ENCODE results near the gene ZNF148.

The ZNF148 gene

GRCh38 chr3:125310623-125311081 lies 64.5 kb downstream of the ZNF148 start:
- Histone ChIP-seq H3K4me1 (ENCODE audit: low read depth, poor library complexity, severe bottlenecking) (peaks cover 24% of the 10 kb centered on the region), H2AFZ (ENCODE audit: low read depth) (no peak overlapping the region), H3K4me3 (IDR thresholded peaks at IDR 0.05; ENCODE audit: insufficient read depth, low read depth, low read length) (peak overlapping the region; percentile 90), H3K27ac (peak overlapping the region; percentile 55), H3K4me2 (peak overlapping the region; percentile 67), H3K9ac (peak overlapping the region; percentile 2; the same call in 1 of the 2 replicates), H3K79me2 (ENCODE audit: insufficient read depth, low read depth) (peaks cover 19% of the 10 kb centered on the region; the same call in 1 of the 2 replicates), H3K36me3 (ENCODE audit: insufficient read depth) (no peaks in the 10 kb centered on the region), H3K27me3 (ENCODE audit: insufficient read depth, low read depth) (no peaks in the 10 kb centered on the region), H4K20me1 (ENCODE audit: insufficient read depth) (no peaks in the 10 kb centered on the region; the same call in 1 of the 2 replicates)
- TF ChIP-seq, protein P1, sequence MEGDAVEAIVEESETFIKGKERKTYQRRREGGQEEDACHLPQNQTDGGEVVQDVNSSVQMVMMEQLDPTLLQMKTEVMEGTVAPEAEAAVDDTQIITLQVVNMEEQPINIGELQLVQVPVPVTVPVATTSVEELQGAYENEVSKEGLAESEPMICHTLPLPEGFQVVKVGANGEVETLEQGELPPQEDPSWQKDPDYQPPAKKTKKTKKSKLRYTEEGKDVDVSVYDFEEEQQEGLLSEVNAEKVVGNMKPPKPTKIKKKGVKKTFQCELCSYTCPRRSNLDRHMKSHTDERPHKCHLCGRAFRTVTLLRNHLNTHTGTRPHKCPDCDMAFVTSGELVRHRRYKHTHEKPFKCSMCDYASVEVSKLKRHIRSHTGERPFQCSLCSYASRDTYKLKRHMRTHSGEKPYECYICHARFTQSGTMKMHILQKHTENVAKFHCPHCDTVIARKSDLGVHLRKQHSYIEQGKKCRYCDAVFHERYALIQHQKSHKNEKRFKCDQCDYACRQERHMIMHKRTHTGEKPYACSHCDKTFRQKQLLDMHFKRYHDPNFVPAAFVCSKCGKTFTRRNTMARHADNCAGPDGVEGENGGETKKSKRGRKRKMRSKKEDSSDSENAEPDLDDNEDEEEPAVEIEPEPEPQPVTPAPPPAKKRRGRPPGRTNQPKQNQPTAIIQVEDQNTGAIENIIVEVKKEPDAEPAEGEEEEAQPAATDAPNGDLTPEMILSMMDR (conservative IDR thresholded peaks at IDR 0.05; ENCODE audit: low read depth, low read length): no peak

DNA sequence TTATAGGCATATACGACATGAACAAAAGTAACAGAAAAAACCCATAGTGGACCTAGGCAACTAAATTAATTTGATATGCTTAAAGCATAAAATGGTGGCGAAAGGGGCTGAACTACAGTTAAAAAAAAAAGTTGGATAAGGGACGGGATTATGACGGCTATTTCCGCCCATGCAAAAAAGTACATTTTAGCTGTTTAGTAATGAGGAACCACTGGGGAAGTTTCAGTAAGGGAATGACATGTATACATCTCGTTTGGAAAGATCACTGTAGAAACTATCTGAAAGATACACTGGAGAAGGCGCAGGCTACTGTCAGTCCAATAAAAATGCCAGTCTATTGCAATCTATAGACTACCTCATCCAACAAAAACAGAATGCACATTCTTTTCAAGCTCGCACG lies 65.6 kb downstream of the ZNF148 start:
- Histone ChIP-seq H4K20me1 (ENCODE audit: insufficient read depth) (no peaks in the 10 kb centered on the region; the same call in 1 of the 2 replicates), H3K79me2 (ENCODE audit: insufficient read depth, low read depth) (peaks cover 19% of the 10 kb centered on the region; the same call in 1 of the 2 replicates), H3K4me3 (IDR thresholded peaks at IDR 0.05; ENCODE audit: insufficient read depth, low read depth, low read length) (no peak overlapping the region), H3K36me3 (ENCODE audit: insufficient read depth) (no peaks in the 10 kb centered on the region), H3K27me3 (ENCODE audit: insufficient read depth, low read depth) (no peaks in the 10 kb centered on the region), H3K4me2 (no peak overlapping the region), H3K4me1 (ENCODE audit: low read depth, poor library complexity, severe bottlenecking) (peaks cover 24% of the 10 kb centered on the region), H2AFZ (ENCODE audit: low read depth) (no peak overlapping the region), H3K9ac (no peak overlapping the region), H3K27ac (no peak overlapping the region)
- TF ChIP-seq, protein P1 (conservative IDR thresholded peaks at IDR 0.05; ENCODE audit: low read depth, low read length): no peak

GRCh38 chr3:125306620-125307019 lies 68.5 kb downstream of the ZNF148 start:
- Histone ChIP-seq H3K4me2 (no peak overlapping the region), H2AFZ (ENCODE audit: low read depth) (no peak overlapping the region), H3K4me1 (ENCODE audit: low read depth, poor library complexity, severe bottlenecking) (peaks cover 17% of the 10 kb centered on the region), H3K27me3 (ENCODE audit: insufficient read depth, low read depth) (no peaks in the 10 kb centered on the region), H4K20me1 (ENCODE audit: insufficient read depth) (no peaks in the 10 kb centered on the region; the same call in 1 of the 2 replicates), H3K9ac (no peak overlapping the region), H3K4me3 (IDR thresholded peaks at IDR 0.05; ENCODE audit: insufficient read depth, low read depth, low read length) (no peak overlapping the region), H3K79me2 (ENCODE audit: insufficient read depth, low read depth) (peaks cover 19% of the 10 kb centered on the region; the same call in 1 of the 2 replicates), H3K36me3 (ENCODE audit: insufficient read depth) (no peaks in the 10 kb centered on the region), H3K27ac (no peak overlapping the region)
- TF ChIP-seq, protein P1 (conservative IDR thresholded peaks at IDR 0.05; ENCODE audit: low read depth, low read length): no peak

DNA sequence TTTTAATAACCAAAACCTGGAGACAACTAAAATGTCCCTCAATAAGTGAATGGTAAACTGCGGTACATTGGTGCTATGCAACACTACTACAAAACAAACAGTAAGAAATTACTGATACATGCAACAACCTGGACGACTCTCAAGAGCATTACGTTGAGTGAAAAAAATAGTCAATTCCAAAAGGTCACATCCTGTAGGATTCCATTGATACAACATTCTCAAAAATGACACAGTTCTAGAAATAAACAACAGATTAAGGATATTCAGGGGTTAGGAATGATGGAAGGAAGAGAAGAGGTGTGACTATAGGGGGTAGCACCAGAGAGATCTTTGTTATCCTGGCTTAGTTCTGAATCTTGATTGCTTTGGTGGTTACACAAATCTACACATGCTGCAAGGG lies 72.2 kb downstream of the ZNF148 start:
- Histone ChIP-seq H4K20me1 (ENCODE audit: insufficient read depth) (no peaks in the 10 kb centered on the region; the same call in 1 of the 2 replicates), H3K79me2 (ENCODE audit: insufficient read depth, low read depth) (peaks cover 9% of the 10 kb centered on the region), H3K4me3 (IDR thresholded peaks at IDR 0.05; ENCODE audit: insufficient read depth, low read depth, low read length) (no peak overlapping the region), H3K36me3 (ENCODE audit: insufficient read depth) (no peaks in the 10 kb centered on the region), H3K4me1 (ENCODE audit: low read depth, poor library complexity, severe bottlenecking) (no peaks in the 10 kb centered on the region), H2AFZ (ENCODE audit: low read depth) (no peak overlapping the region), H3K27ac (no peak overlapping the region), H3K4me2 (no peak overlapping the region), H3K27me3 (ENCODE audit: insufficient read depth, low read depth) (no peaks in the 10 kb centered on the region), H3K9ac (no peak overlapping the region)
- TF ChIP-seq, protein P1 (conservative IDR thresholded peaks at IDR 0.05; ENCODE audit: low read depth, low read length): no peak

Measured in KMS-11 (cell line).